ENCODE results near the gene EIF4E3.

DNA sequence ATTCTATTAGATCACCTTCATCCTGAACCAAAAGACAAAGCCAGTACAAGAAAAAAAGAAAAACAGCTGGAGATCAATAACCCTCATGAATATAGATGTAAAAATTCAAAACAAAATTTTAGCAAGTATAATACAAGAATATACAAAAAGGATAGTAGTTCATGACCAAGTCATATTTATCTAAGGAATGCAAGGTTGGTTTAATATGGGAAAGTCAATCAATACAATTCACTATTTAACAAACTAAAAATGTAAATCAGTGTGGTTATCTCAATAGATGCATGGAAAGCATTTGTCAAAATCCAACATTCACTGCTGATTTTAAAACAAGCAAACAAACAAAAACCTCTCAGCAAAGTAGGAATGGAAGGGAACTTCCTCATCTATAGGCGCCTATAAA is 17.4 kb upstream of the EIF4E3 start:
- TF ChIP-seq, protein P1, sequence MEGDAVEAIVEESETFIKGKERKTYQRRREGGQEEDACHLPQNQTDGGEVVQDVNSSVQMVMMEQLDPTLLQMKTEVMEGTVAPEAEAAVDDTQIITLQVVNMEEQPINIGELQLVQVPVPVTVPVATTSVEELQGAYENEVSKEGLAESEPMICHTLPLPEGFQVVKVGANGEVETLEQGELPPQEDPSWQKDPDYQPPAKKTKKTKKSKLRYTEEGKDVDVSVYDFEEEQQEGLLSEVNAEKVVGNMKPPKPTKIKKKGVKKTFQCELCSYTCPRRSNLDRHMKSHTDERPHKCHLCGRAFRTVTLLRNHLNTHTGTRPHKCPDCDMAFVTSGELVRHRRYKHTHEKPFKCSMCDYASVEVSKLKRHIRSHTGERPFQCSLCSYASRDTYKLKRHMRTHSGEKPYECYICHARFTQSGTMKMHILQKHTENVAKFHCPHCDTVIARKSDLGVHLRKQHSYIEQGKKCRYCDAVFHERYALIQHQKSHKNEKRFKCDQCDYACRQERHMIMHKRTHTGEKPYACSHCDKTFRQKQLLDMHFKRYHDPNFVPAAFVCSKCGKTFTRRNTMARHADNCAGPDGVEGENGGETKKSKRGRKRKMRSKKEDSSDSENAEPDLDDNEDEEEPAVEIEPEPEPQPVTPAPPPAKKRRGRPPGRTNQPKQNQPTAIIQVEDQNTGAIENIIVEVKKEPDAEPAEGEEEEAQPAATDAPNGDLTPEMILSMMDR (IDR thresholded peaks at IDR 0.05): no peak
- TF ChIP-seq EZH2 (IDR thresholded peaks at IDR 0.05; ENCODE audit: borderline replicate concordance, insufficient read depth, low read depth, low read length, poor library complexity, severe bottlenecking): no peak

All from B cell (primary cell).